Activated B cell treated with CpG ODN at 0.5 μM for 24 hours (primary cell): ENCODE measurements around the gene EIF2S1. TPM values are rescaled to one million over a fixed set of nuclear protein-coding genes. Genes with fewer than 3 reads are reported as not detected.

ENCODE experiments used
- ATAC-seq: fragments of 200-7000 bp; cut with Tn5 transposase; one replicate; pipeline ENCODE4 v1.10.0; 2021; ENCODE audit warnings: low read depth, mild to moderate bottlenecking, moderate library complexity
- CTCF ChIA-PET: fragments of 350-600 bp; sonication (Branson Sonifier 250); formaldehyde crosslinking; loops from one replicate; lab custom pipeline; 2021; ENCODE audit warnings: antibody characterized with exemption; lab: Charles Lee
- POLR2A ChIA-PET: fragments of 350-600 bp; sonication (Branson Sonifier 250); formaldehyde crosslinking; loops from one replicate; lab custom pipeline; 2021; ENCODE audit warnings: antibody characterized with exemption; lab: Charles Lee
- DNase-seq: peaks from one replicate; pipeline ENCODE4 v3.0.0; 2022
- H3K27ac Mint-ChIP-seq: one replicate; pipeline ENCODE4 v1.8.0; 2020; ENCODE audit warnings: mixed read lengths
- H3K27me3 Mint-ChIP-seq: one replicate; pipeline ENCODE4 v1.8.0; 2021; ENCODE audit warnings: mixed read lengths
- H3K36me3 Mint-ChIP-seq: one replicate; pipeline ENCODE4 v1.8.0; 2021; ENCODE audit warnings: low read depth, mixed read lengths
- H3K4me1 Mint-ChIP-seq: one replicate; pipeline ENCODE4 v1.8.0; 2021; ENCODE audit warnings: mixed read lengths
- H3K4me3 Mint-ChIP-seq: one replicate; pipeline ENCODE4 v1.8.0; 2020; ENCODE audit warnings: mild to moderate bottlenecking, mixed read lengths
- H3K9me3 Mint-ChIP-seq: one replicate; pipeline ENCODE4 v1.8.0; 2020; ENCODE audit warnings: mixed read lengths
- intact Hi-C: fragments of 100-400 bp; cut with micrococcal nuclease; formaldehyde crosslinking; loops from one replicate; pipeline ENCODE4 v1.15.1; 2024
- total RNA-seq: library from RNA; stranded (reverse); gene quantifications from 2 replicates; pipeline ENCODE4 v1.2.3, GENCODE V29; 2022
- TF ChIP-seq, protein P1 (sequence below): fragments of 200-600 bp; IDR thresholded peaks from one replicate; pipeline ENCODE4 v1.8.0; 2022; ENCODE audit warnings: antibody characterized with exemption, mild to moderate bottlenecking

EIF2S1 gene
- total RNA-seq, 1 donor from 2014 or later: 84.4 TPM

GRCh38 chr14:67420102-67420739, 60.1 kb downstream of the EIF2S1 start:
- ChIA-PET CTCF (interaction anchor here (0.7 to 1.9 kb wide), 7 partner anchors 11 to 287 kb away, joined by 3 to 18 read pairs (median 3); no protein-coding TSS in a partner anchor), POLR2A (interaction anchor here (1.1 kb wide), 1 partner anchor 151 kb away, joined by 3 read pairs; no protein-coding TSS in a partner anchor)
- TF ChIP-seq, protein P1, sequence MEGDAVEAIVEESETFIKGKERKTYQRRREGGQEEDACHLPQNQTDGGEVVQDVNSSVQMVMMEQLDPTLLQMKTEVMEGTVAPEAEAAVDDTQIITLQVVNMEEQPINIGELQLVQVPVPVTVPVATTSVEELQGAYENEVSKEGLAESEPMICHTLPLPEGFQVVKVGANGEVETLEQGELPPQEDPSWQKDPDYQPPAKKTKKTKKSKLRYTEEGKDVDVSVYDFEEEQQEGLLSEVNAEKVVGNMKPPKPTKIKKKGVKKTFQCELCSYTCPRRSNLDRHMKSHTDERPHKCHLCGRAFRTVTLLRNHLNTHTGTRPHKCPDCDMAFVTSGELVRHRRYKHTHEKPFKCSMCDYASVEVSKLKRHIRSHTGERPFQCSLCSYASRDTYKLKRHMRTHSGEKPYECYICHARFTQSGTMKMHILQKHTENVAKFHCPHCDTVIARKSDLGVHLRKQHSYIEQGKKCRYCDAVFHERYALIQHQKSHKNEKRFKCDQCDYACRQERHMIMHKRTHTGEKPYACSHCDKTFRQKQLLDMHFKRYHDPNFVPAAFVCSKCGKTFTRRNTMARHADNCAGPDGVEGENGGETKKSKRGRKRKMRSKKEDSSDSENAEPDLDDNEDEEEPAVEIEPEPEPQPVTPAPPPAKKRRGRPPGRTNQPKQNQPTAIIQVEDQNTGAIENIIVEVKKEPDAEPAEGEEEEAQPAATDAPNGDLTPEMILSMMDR: no peak
- Mint-ChIP-seq H3K9me3 (no peaks in the 10 kb centered on the region), H3K27ac (no peak overlapping the region), H3K36me3 (no peaks in the 10 kb centered on the region), H3K4me1 (peaks cover 13% of the 10 kb centered on the region), H3K4me3 (no peak overlapping the region), H3K27me3 (peaks cover 3% of the 10 kb centered on the region)
- ATAC-seq: peak; percentile 30
- no peak for DNase-seq
- intact Hi-C loops: no loop called here

DNA sequence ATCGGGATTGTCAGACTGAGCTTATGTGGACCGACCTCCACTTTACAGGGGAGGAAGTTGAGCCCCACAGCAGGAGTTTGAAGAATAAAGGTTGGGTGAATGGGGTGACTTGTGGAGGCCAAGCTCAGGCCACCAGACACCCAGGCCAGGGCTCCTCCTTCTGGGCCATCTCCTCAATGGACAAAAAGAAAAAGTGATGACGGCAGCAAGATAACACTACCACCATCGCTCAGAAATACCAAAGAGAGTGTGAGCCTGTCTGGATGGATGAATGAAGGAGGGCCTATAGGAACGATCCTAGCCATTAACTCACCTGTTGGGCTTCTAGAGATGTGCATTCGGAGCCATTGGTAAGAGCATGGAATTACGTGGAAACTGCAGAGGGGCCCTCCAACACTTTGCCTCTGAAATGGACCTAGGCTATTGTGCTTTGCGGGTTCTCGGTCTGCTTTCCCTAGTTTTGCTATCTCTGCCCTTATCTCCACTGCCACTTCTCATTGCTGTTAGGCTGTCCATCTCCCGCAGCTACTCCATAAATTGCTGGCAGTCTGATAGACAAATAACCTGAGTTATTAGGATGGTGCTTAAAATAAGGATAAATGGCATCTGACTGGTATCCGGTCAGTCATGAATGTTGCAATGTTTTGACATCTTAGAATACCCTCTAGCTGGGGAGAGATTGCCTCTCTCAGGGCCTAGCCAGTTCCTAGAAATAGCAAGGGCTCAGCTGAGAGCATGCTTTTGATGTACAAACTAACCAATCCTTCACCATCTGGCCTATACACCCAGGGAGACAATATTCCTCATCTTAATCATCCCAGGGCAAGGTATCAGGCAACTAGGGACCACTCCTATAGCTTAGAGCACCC, 61.5 kb downstream of the EIF2S1 start:
- H3K4me1 Mint-ChIP-seq: peaks cover 6% of the 10 kb centered on the region
- H3K27me3 Mint-ChIP-seq: peaks cover 8% of the 10 kb centered on the region
- POLR2A ChIA-PET: no interaction called here
- H3K9me3 Mint-ChIP-seq: no peaks in the 10 kb centered on the region
- intact Hi-C loops: no loop called here
- ATAC-seq: no peak
- TF ChIP-seq, protein P1: no peak
- no peaks in the 10 kb centered on the region for H3K36me3 Mint-ChIP-seq
- no peak overlapping the region for H3K27ac Mint-ChIP-seq
- H3K4me3 Mint-ChIP-seq: no peak overlapping the region
- no peak for DNase-seq
- CTCF ChIA-PET: interaction anchor here (1.1 to 1.9 kb wide), 3 partner anchors 91 to 150 kb away, joined by 3 to 18 read pairs (median 5); no protein-coding TSS in a partner anchor

GRCh38 chr14:67423424-67423823, 63.3 kb downstream of the EIF2S1 start:
- TF ChIP-seq, protein P1: no peak
- Mint-ChIP-seq H3K4me3 (no peak overlapping the region), H3K27me3 (peaks cover 11% of the 10 kb centered on the region), H3K9me3 (no peaks in the 10 kb centered on the region), H3K4me1 (peaks cover 3% of the 10 kb centered on the region), H3K36me3 (no peaks in the 10 kb centered on the region), H3K27ac (no peak overlapping the region)
- DNase-seq (no peak), ATAC-seq (no peak)
- intact Hi-C loops: no loop called here
- ChIA-PET CTCF (interaction anchor here (1.7 to 9.6 kb wide), 2 partner anchors 146 to 148 kb away, joined by 5 to 339 read pairs; no protein-coding TSS in a partner anchor), POLR2A (no interaction called here)

GRCh38 chr14:67424539-67424938, 64.4 kb downstream of the EIF2S1 start:
- intact Hi-C loops: no loop called here
- ATAC-seq: no peak
- H3K27me3 Mint-ChIP-seq: peaks cover 11% of the 10 kb centered on the region

More at GRCh38 chr14:67424539-67424938, 64.4 kb downstream of the EIF2S1 start:
- no peaks in the 10 kb centered on the region for H3K9me3 Mint-ChIP-seq
- H3K36me3 Mint-ChIP-seq: no peaks in the 10 kb centered on the region
- TF ChIP-seq, protein P1: no peak
- ChIA-PET POLR2A (interaction anchor here (0.7 kb wide), 1 partner anchor 46 kb away, joined by 3 read pairs; no protein-coding TSS in a partner anchor), CTCF (interaction anchor here (1.7 to 9.6 kb wide), 3 partner anchors 10 to 280 kb away, joined by 5 to 339 read pairs (median 33); no protein-coding TSS in a partner anchor)
- no peak for DNase-seq
- H3K4me3 Mint-ChIP-seq: no peak overlapping the region
- H3K27ac Mint-ChIP-seq: no peak overlapping the region
- peaks cover 3% of the 10 kb centered on the region for H3K4me1 Mint-ChIP-seq
